IPS-11a (cell line): Measurements from ENCODE around the gene TOMM7.

Experiments
- H3K4me3 ChIP-seq: one replicate; pipeline ENCODE4 v1.5.1; 2013; ENCODE audit warnings: low read depth, low read length, control low read depth

The TOMM7 gene

GRCh38 chr7:22822486-22823141, at the start of gene TOMM7:
TOMM7 (minus strand) TSS chr7:22822849; CDS start chr7:22822779, 70 bp downstream.
- peak within 1 kb of the TSS; percentile 97 for H3K4me3 ChIP-seq

DNA sequence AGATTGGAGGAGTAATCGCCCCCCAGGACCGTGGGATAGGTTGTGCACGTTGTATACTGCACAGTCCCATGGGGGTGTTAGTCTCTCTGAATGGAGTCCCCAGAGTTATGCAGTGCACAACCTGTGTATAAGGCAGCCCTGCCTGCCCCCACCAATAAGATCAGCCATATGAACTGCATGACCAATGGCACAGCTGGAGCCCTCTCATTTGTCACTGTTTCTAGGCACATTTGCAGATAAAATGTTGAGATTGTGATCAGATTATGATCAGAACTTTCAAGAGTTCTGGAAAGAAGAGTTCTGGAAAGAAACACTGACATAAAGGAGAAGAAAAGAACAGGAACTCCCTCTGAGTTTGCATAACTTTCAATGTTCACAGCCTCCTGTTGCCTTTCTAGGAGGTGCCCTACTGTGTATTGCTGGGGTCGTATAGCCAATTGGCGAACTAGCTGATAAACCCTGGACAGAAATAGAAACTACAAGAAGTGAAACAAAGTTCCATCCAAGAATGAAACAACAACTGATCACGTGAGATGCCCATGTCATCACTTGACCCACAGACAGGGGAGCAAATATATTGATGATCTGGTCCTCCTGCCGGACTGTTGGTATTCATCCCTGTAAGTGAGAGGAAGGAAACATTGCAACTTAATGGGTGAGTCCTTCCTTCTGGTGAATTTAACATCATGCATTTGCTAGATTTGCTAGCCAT, 49.6 kb upstream of the TOMM7 start:
- no peak overlapping the region for H3K4me3 ChIP-seq

DNA sequence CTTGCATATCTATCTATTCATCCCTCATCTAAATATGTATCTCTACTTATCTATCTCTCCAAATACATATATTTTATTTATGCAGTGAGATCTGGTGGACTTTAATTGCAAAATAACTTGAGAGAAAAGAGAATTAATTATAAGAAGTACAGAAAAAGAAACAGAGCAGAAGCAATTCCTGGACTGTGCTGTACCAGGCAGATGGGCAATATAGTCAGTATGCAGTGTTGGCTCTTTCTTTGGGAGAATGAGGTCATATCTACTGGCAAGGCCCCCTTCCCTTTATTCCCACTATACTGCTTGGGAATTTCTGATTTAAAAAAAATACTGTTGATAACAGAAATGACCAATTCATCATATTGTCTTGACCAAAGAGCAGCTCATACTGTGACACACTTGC, 49.0 kb upstream of the TOMM7 start:
- H3K4me3 ChIP-seq = no peak overlapping the region

GRCh38 chr7:22868509-22868908, 45.9 kb upstream of the TOMM7 start:
- no peak overlapping the region for H3K4me3 ChIP-seq

DNA sequence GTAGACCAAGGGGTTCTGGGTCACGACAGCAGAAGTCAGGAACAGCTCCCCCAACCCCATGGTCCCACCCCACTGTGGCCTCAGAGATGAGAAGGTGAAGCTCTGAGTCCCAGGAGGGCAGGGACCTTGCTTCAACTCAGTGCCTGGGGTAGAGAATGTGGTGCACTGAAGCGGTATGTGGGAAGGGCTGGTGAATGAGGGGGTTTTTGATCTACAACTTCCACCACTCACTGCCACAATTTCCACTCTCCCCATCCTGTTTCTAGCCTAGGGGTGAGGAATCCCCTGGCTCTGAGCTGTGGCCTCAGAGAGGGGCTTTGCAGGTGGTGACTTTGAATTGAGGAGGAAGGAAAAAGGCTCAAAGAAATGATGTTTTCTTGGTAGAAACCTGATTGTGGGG, 44.9 kb upstream of the TOMM7 start:
- H3K4me3 ChIP-seq = no peak overlapping the region

- H3K4me3 ChIP-seq = no peak overlapping the region
These were observed 44.4 kb upstream of the TOMM7 start for GRCh38 chr7:22867003-22867402.

GRCh38 chr7:22865602-22865960, 42.9 kb upstream of the TOMM7 start:
- H3K4me3 ChIP-seq = no peak overlapping the region

GRCh38 chr7:22864855-22865601, 42.4 kb upstream of the TOMM7 start:
- no peak overlapping the region for H3K4me3 ChIP-seq

DNA sequence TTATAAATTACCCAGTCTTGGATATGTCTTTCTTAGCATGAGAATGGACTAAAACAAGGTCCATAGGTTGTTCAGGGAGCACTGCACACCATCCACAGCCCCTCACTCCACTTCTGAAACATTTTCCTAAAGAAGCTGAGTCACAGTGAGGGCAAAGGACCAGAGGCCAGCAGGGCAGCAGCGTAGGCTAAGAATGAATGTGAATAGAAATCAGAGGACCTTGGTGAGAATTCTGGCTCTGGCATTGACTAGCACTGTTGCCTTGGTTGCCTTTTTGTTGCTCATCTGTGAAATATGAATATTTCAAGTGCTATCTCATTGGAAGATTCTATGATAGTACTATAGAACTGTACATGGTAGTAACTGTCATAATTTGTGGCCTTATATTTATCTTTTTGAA, 41.7 kb upstream of the TOMM7 start:
- H3K4me3 ChIP-seq = no peak overlapping the region

DNA sequence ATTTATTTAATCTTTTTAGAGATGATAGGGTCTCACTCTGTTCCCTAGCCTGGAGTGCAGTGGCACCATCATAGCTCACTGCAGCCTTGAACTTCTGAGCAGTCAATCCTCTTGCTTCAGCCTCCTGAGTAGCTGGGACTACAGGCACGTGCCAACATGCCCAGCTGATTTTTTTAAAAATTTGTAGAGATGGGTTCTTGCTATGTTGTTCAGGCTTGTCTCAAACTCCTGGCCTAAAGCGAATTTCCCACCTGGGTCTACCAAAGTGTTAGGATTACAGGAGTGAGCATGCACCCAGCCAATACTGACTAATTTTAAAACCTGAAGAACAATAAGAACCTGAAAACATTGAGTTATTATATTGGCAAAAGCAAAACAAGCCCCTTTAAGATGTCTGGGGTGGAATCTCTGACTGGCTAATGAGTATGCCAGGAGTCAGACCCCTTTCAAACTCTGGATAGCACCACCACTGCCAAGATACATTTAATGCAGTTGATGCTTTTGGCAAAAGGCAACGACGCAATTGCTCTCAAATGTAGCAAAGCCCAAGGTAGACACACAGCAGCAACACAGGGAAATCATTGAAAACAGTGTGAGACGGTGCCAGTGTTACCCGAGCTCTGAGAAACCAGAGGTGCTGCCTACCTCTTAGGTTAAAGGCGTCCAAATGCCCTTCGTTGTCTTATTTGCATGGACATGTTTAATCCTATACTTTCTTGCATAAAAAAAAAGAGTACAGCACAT, 40.7 kb upstream of the TOMM7 start:
- no peak overlapping the region for H3K4me3 ChIP-seq

GRCh38 chr7:22861576-22861975, 38.9 kb upstream of the TOMM7 start:
- H3K4me3 ChIP-seq = no peak overlapping the region

- no peak overlapping the region for H3K4me3 ChIP-seq
These were observed 38.3 kb upstream of the TOMM7 start for GRCh38 chr7:22860784-22861482.

DNA sequence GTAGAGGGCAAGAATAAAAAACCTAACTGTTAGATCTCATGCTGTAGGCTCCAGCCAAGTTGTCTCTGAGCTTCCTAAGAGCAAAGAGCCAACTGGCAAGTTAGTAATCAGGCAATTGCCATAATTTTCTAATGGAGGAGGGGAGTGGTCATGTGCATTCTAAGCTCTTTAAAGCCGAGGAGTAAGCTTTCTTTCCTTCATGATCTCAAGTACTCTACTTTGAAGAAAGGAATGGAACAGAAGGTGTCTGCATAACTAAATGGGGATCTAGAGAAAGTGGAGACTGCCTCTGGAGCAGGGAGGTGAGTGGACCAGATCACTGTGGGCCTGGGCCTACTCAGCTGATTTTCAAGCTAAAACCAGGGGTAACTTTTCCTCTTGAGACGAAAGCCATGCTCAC, 37.7 kb upstream of the TOMM7 start:
- no peak overlapping the region for H3K4me3 ChIP-seq

GRCh38 chr7:22859641-22860290, 37.1 kb upstream of the TOMM7 start:
- no peak overlapping the region for H3K4me3 ChIP-seq

GRCh38 chr7:22858640-22859561, 36.3 kb upstream of the TOMM7 start:
- H3K4me3 ChIP-seq = no peak overlapping the region

- no peak overlapping the region for H3K4me3 ChIP-seq
These were observed 35.6 kb upstream of the TOMM7 start for GRCh38 chr7:22858274-22858639.

DNA sequence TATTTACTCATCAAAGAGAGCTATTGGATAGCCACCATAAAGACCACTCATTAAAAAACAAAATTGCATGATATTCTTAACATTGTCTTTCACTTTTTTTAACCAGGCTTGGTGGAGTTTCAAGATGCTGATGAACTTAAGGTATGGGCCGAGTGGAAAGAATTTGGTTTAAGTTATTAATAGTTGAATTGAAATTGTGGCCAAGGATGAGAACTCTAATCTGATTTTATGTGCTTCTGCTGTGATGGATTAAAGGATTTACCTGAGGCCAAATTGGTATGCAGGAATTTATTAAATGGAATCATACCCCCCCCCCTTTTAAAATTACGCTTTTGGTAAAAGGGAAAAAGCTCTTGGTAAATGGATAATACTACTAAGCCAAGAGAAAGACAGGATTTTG, 33.8 kb upstream of the TOMM7 start:
- H3K4me3 ChIP-seq = no peak overlapping the region

GRCh38 chr7:22855049-22855392, 32.4 kb upstream of the TOMM7 start:
- H3K4me3 ChIP-seq = peak overlapping the region; percentile 41
